GM12873 (cell line): ENCODE measurements around the gene SHANK3.

Experiments used
- CTCF ChIP-seq: IDR thresholded peaks from 2 replicates; pipeline ENCODE4 v1.5.1; 2012; ENCODE audit warnings: low read depth, mild to moderate bottlenecking, moderate library complexity, low read length, control low read depth; ENCODE audit not compliant: insufficient read depth; ENCODE audit errors: missing control alignments

Gene SHANK3

GRCh38 chr22:50705851-50706351 is 33.3 kb downstream of the SHANK3 start:
- TF ChIP-seq CTCF = no peak

DNA sequence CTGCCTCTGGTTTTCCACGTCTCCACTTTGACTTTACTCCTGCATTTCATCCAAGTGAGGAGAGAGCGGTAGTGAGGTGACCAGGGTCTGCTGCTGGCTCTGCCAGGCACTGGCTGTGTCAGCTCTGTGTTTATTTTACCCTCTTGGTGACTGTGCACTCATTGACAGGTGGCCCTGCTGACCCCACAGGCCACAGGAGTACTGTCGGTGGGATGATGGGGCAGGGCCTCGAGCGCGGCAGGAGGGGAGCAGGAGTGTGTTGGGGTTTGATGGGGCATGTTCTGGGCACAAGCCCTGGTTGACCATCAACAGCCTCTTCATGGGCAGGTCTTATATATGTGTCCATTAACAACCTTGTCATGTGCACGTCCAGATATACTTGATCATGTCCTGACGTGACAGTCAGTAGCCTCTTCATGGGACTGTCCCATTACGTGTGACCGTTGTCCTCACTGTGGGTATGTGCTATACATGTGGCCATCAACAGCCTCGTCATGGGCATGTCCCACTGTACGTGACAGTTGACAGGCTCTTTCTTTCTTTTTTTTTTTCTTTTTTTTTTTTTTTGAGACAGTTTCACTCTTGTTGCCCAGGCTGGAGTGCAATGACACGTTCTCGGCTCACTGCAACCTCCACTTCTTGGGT is 34.0 kb downstream of the SHANK3 start:
- no peak for TF ChIP-seq CTCF

DNA sequence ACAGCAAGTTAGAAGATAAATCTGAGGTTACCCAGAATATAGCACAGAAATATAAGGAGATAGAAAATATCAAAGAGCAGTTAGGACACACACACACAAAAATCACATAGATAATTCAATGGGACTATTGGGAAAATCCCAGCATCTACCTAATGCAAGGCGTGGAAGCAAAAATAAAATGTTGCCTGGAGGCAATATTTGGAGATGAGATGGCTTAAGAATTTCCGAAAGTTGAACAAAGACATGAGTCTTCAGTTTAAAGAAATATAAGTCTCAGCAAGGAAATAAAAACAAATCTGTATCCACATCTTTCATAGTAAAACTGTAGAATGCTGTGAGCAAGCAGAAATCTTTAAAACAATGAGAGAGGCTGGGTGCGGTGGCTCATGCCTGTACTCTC is 35.9 kb downstream of the SHANK3 start:
- no peak for TF ChIP-seq CTCF

DNA sequence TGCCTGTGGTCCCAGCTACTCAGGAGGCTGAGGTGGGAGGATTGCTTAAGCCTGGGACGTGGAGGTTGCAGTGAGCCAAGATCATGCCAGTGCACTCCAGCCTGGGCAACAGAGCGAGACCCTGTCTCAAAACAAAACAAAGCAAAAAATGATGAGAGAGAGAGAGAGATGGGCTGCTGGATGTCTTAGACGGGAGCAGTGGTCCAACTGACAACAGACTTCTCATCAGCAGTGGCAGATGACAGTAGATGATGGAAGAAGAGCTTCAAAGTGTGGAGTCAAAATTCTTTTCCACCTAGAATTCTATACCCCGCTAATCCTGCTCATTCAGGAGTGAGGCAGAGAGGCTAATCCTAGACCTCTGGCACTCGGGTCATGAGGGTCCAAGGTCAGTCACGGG is 36.4 kb downstream of the SHANK3 start:
- TF ChIP-seq CTCF = no peak

- TF ChIP-seq CTCF = no peak
These were observed 37.6 kb downstream of the SHANK3 start for GRCh38 chr22:50710221-50710620.

DNA sequence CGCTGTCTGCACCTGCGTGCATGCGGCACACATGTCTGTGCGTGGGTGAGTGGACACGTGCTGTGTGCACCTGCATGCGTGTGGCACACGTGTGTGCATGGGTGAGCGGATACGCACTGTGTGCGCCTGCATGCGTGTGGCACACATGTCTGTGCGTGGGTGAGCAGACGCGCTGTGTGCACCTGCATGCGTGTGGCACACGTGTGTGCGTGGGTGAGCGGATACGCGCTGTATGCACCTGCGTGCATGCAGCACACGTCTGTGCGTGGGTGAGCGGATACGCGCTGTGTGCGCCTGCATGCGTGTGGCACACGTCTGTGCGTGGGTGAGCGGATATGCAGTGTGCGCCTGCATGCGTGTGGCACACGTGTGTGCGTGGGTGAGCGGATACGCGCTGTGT is 38.3 kb downstream of the SHANK3 start:
- TF ChIP-seq CTCF = no peak

DNA sequence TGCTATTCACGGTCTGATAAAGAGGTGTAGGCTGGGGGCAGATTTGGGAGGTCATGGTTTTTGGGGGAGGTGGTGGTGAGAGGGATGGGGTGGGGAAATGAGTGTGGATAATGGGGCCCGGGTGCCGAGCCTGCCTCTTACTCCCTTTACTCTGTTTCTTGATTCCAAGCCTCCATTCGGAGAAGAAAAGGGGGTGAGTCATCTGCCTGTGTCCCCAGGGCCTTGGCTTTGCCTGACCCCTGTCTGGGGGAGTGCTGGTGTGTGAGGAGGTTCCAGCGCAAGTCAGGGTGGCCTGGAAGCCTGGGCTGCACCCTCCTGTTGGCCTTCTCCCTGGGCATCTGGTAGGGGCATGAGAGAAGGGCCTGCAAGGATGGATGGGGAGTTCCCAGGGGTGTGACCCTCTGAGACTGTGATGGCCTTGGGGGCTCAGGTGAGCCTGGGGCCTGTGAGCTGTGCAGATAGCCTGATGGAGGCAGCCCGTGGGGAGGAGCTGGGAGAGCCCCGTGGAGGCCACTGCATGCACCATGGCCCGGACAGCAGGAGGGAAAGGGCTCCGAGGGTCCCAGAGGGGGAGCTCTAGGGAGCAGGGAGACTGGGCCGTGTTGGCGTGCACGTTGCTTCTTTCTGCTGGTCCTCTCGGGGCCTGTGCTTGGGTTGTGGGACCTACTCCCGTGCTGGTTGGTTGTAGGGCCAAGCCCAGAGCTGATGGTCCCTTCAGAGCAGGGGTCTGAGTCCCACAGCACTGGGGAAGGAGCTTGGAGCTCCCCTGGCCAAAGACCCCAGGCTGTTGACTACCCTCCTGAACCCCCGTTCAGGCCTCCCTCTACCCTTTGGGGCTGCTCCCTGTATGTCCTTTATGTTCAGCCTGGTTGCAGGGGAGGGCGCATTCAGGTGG is 39.1 kb downstream of the SHANK3 start:
- TF ChIP-seq CTCF = no peak
